H1 (cell line): ENCODE results near the gene GID8. TPM values are rescaled to one million over a fixed set of nuclear protein-coding genes. Genes with fewer than 3 reads are reported as not detected.

Experiments used
- ASH2L ChIP-seq: fragments of 200-600, 300-600 bp; sonication (generic); IDR thresholded peaks from one replicate; pipeline ENCODE4 v1.7.1; 2017; ENCODE audit warnings: low read length
- BACH1 ChIP-seq: IDR thresholded peaks from 2 replicates; pipeline ENCODE4 v1.6.1; 2012; ENCODE audit warnings: low read length, improper control_type of control experiment
- CBX8 ChIP-seq: fragments of 300-800, 300-1000 bp; sonication (generic); IDR thresholded peaks from 2 replicates; pipeline ENCODE4 v1.7.1; 2016; ENCODE audit warnings: low read depth, low read length, borderline replicate concordance
- CHD7 ChIP-seq: fragments of 300-600 bp; sonication (generic); IDR thresholded peaks from 2 replicates; pipeline ENCODE4 v1.7.1; 2012; ENCODE audit warnings: low read length, moderate library complexity, mild to moderate bottlenecking, inconsistent platforms; ENCODE audit not compliant: insufficient replicate concordance
- JUND ChIP-seq: IDR thresholded peaks from 2 replicates; pipeline ENCODE4 v1.6.1; 2011; ENCODE audit warnings: mild to moderate bottlenecking, improper control_type of control experiment, low read length
- KDM5A ChIP-seq: fragments of 200-600 bp; IDR thresholded peaks from 2 replicates; pipeline ENCODE4 v1.7.1; 2012; ENCODE audit warnings: mild to moderate bottlenecking, low read length, inconsistent platforms, mixed read lengths
- POU5F1 ChIP-seq: IDR thresholded peaks from 2 replicates; pipeline ENCODE4 v1.6.1; 2011; ENCODE audit warnings: low read depth, mild to moderate bottlenecking, low read length, moderate library complexity
- SP2 ChIP-seq: IDR thresholded peaks from 2 replicates; pipeline ENCODE4 v1.6.1; 2012; ENCODE audit warnings: mild to moderate bottlenecking, low read length, inconsistent platforms
- SUZ12 ChIP-seq: fragments of 200-600 bp; sonication (generic); IDR thresholded peaks from 2 replicates; pipeline ENCODE4 v1.6.1; 2012; ENCODE audit warnings: mild to moderate bottlenecking, inconsistent platforms, low read length, moderate library complexity, mixed read lengths
- ZNF274 ChIP-seq: IDR thresholded peaks from 2 replicates; pipeline ENCODE4 v1.7.0; 2012; ENCODE audit warnings: low read length, borderline replicate concordance; ENCODE audit errors: extremely low read depth
- polyA plus RNA-seq, 7 experiments: library from polyadenylated mRNA; depleted of rRNA in 3 of 7; stranded (reverse) in 5 of 7; unstranded in 2 of 7; fragments of >200 nt in 5 of 7; fragments of 200-250 nt in 2 of 7; gene quantifications; 1 replicate in 5 of 7; 2 replicates in 1 of 7; 4 replicates in 1 of 7; pipeline versions ENCODE4 v1.2.1 to v1.2.3, GENCODE V29; 2011 to 2013; ENCODE audit warnings: missing spikeins in 2 of 7, mixed read lengths in 2 of 7
- total RNA-seq: library from RNA; stranded (reverse); fragmentation: NEBNext Ultra II Directional; extraction: Animal tissue kit (Norgen Biotek cat#: 25700); gene quantifications from 2 replicates; pipeline ENCODE4 v1.2.1, GENCODE V29; 2021
- TF ChIP-seq, protein P1 (sequence below): IDR thresholded peaks from 2 replicates; pipeline ENCODE4 v1.6.1; 2012; ENCODE audit warnings: inconsistent platforms

GID8 gene
- total and polyA plus RNA-seq, 2 of the 8 experiments (the other 6 are each of a cell fraction or from before 2014, with no cell fraction given) = 39.7 to 72.9 TPM

- peak; percentile 24 for TF ChIP-seq CHD7
- TF ChIP-seq SP2 = no peak
- no peak for TF ChIP-seq POU5F1
- TF ChIP-seq ASH2L = peak; percentile 45
- no peak; the same call in 1 of the 2 replicates for TF ChIP-seq JUND
- TF ChIP-seq, protein P1, sequence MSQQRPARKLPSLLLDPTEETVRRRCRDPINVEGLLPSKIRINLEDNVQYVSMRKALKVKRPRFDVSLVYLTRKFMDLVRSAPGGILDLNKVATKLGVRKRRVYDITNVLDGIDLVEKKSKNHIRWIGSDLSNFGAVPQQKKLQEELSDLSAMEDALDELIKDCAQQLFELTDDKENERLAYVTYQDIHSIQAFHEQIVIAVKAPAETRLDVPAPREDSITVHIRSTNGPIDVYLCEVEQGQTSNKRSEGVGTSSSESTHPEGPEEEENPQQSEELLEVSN = peak; percentile 55
- no peak for TF ChIP-seq BACH1
- no peak for TF ChIP-seq CBX8
- no peak for TF ChIP-seq SUZ12
- TF ChIP-seq KDM5A = no peak
- no peak for TF ChIP-seq ZNF274
These were observed 37.8 kb upstream of the GID8 start (continued) for GRCh38 chr20:62900052-62900691.
